Esophagus squamous epithelium (tissue), 4 donors: ENCODE results near the gene RAB24.

Experiments used
- POLR2A ChIP-seq, 4 donors: fragments of 450-650 bp; IDR thresholded peaks; one replicate each; pipeline ENCODE4 v1.6.1; 2017; ENCODE audit warnings: antibody characterized with exemption in 4 of 4, mild to moderate bottlenecking in 4 of 4, moderate library complexity in 3 of 4
- TF ChIP-seq, protein P1 (sequence below), 6 experiments: fragments of 450-650 bp in 4 of 6; fragments of 200-600 bp in 2 of 6; sonication (generic) in 2 of 6; IDR thresholded peaks; one replicate each; pipeline ENCODE4 v1.5.1; 2016 to 2019; ENCODE audit warnings: antibody characterized with exemption in 6 of 6, mild to moderate bottlenecking in 4 of 6, moderate library complexity in 4 of 6

DNA sequence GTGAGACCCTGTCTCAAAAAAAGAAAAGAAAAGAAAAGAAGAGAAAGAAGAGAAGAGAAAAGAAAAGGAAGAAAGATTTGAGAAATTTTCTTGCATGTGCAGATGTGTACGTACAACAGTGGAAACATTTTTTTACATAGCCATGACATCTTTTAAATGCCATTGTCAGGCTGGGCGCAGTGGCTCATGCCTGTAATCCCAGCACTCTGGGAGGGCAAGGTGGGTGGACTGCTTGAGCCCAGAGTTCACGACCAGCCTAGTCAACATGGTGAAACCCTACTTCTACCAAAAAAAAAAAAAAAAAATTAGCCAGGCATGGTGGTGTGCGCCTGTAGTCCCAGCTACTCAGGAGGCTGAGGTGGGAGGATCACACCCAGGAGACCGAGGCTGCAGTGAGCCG is 41.4 kb upstream of the RAB24 start:
- TF ChIP-seq, protein P1, sequence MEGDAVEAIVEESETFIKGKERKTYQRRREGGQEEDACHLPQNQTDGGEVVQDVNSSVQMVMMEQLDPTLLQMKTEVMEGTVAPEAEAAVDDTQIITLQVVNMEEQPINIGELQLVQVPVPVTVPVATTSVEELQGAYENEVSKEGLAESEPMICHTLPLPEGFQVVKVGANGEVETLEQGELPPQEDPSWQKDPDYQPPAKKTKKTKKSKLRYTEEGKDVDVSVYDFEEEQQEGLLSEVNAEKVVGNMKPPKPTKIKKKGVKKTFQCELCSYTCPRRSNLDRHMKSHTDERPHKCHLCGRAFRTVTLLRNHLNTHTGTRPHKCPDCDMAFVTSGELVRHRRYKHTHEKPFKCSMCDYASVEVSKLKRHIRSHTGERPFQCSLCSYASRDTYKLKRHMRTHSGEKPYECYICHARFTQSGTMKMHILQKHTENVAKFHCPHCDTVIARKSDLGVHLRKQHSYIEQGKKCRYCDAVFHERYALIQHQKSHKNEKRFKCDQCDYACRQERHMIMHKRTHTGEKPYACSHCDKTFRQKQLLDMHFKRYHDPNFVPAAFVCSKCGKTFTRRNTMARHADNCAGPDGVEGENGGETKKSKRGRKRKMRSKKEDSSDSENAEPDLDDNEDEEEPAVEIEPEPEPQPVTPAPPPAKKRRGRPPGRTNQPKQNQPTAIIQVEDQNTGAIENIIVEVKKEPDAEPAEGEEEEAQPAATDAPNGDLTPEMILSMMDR (IDR thresholded peaks at IDR 0.05): no peak
- TF ChIP-seq POLR2A (IDR thresholded peaks at IDR 0.05): no peak
